ENCODE results near the gene NACA.
A peak's percentile ranks its signal among the peaks of the same experiment; 100 is the strongest.
"Not testable (repeated sequence)": the region's sequence is repeated elsewhere in the genome, so short reads cannot be mapped to it uniquely, and the experiment has no call there.

The NACA gene

GRCh38 chr12:56753566-56753965 is 28.5 kb upstream of the NACA start:
- H3K4me3 ChIP-seq (ENCODE audit: low read length), result no peak overlapping the region
- no peaks in the 10 kb centered on the region for H3K9me3 ChIP-seq (ENCODE audit: insufficient read depth, low read length)
- peaks cover 26% of the 10 kb centered on the region for H3K4me1 ChIP-seq (ENCODE audit: low read length)
- peaks cover 21% of the 10 kb centered on the region for H3K79me2 ChIP-seq (ENCODE audit: low read length)
- no peak overlapping the region for H3K27ac ChIP-seq (ENCODE audit: low read length)
- no peak overlapping the region for H3K9ac ChIP-seq (ENCODE audit: low read length)
- no peak overlapping the region for H2AFZ ChIP-seq (ENCODE audit: low read depth, low read length)
- no peaks in the 10 kb centered on the region for H3K27me3 ChIP-seq (ENCODE audit: low read depth, low read length)
- peaks cover 7% of the 10 kb centered on the region; the same call in 1 of the 2 replicates for H4K20me1 ChIP-seq (ENCODE audit: insufficient read depth, low read length)
- peaks cover 3% of the 10 kb centered on the region for H3K36me3 ChIP-seq (replicated peaks; ENCODE audit: low read depth, low read length)
- TF ChIP-seq EZH2phosphoT487 (IDR thresholded peaks at IDR 0.05; ENCODE audit: low read depth) (no peak), CTCF (IDR thresholded peaks at IDR 0.05; ENCODE audit: low read depth, low read length) (no peak)
- no peak overlapping the region for H3K4me2 ChIP-seq (ENCODE audit: low read length)

GRCh38 chr12:56751712-56752598 is 26.9 kb upstream of the NACA start, which contains the start of gene PRIM1:
PRIM1 (minus strand) TSS chr12:56752323; CDS start chr12:56752298, 25 bp downstream.
- peaks cover 27% of the 10 kb centered on the region for H3K4me1 ChIP-seq (ENCODE audit: low read length)
- no peaks in the 10 kb centered on the region for H3K27me3 ChIP-seq (ENCODE audit: low read depth, low read length)
- H3K9ac ChIP-seq (ENCODE audit: low read length), result peak within 1 kb of the TSS; percentile 97
- peak within 1 kb of the TSS; percentile 79 for H2AFZ ChIP-seq (ENCODE audit: low read depth, low read length)
- peaks cover 7% of the 10 kb centered on the region; the same call in 1 of the 2 replicates for H4K20me1 ChIP-seq (ENCODE audit: insufficient read depth, low read length)
- peak within 1 kb of the TSS; percentile 75 for H3K4me2 ChIP-seq (ENCODE audit: low read length)
- H3K36me3 ChIP-seq (replicated peaks; ENCODE audit: low read depth, low read length), result peaks cover 11% of the 10 kb centered on the region
- H3K4me3 ChIP-seq (ENCODE audit: low read length), result peak within 1 kb of the TSS; percentile 93
- peak within 1 kb of the TSS; percentile 92 for H3K27ac ChIP-seq (ENCODE audit: low read length)
- peaks cover 22% of the 10 kb centered on the region for H3K79me2 ChIP-seq (ENCODE audit: low read length)
- TF ChIP-seq EZH2phosphoT487 (IDR thresholded peaks at IDR 0.05; ENCODE audit: low read depth), result no peak
- TF ChIP-seq CTCF (IDR thresholded peaks at IDR 0.05; ENCODE audit: low read depth, low read length), result no peak
- H3K9me3 ChIP-seq (ENCODE audit: insufficient read depth, low read length), result no peaks in the 10 kb centered on the region

GRCh38 chr12:56750596-56750995 is 25.5 kb upstream of the NACA start:
- Histone ChIP-seq H3K9ac (ENCODE audit: low read length) (peak overlapping the region; percentile 97; the same call in 1 of the 2 replicates), H3K4me1 (ENCODE audit: low read length) (peaks cover 27% of the 10 kb centered on the region), H3K4me3 (ENCODE audit: low read length) (peak overlapping the region; percentile 93), H3K27ac (ENCODE audit: low read length) (peak overlapping the region; percentile 92; the same call in 1 of the 2 replicates), H3K4me2 (ENCODE audit: low read length) (peak overlapping the region; percentile 75), H3K36me3 (replicated peaks; ENCODE audit: low read depth, low read length) (peaks cover 16% of the 10 kb centered on the region), H3K79me2 (ENCODE audit: low read length) (peaks cover 25% of the 10 kb centered on the region)
- not testable (repeated sequence) for H3K9me3 ChIP-seq (ENCODE audit: insufficient read depth, low read length); H3K27me3 ChIP-seq (ENCODE audit: low read depth, low read length); H2AFZ ChIP-seq (ENCODE audit: low read depth, low read length); H4K20me1 ChIP-seq (ENCODE audit: insufficient read depth, low read length)

- H4K20me1 ChIP-seq (ENCODE audit: insufficient read depth, low read length), result peaks cover 7% of the 10 kb centered on the region; the same call in 1 of the 2 replicates
- no peaks in the 10 kb centered on the region for H3K27me3 ChIP-seq (ENCODE audit: low read depth, low read length)
- peaks cover 18% of the 10 kb centered on the region for H3K36me3 ChIP-seq (replicated peaks; ENCODE audit: low read depth, low read length)
- H3K27ac ChIP-seq (ENCODE audit: low read length), result peak overlapping the region; percentile 81
- peaks cover 25% of the 10 kb centered on the region for H3K79me2 ChIP-seq (ENCODE audit: low read length)
- peaks cover 27% of the 10 kb centered on the region for H3K4me1 ChIP-seq (ENCODE audit: low read length)
- H2AFZ ChIP-seq (ENCODE audit: low read depth, low read length), result no peak overlapping the region
- peak overlapping the region; percentile 45; the same call in 1 of the 2 replicates for H3K9ac ChIP-seq (ENCODE audit: low read length)
- no peak for TF ChIP-seq CTCF (IDR thresholded peaks at IDR 0.05; ENCODE audit: low read depth, low read length)
- TF ChIP-seq EZH2phosphoT487 (IDR thresholded peaks at IDR 0.05; ENCODE audit: low read depth), result no peak
- no peaks in the 10 kb centered on the region for H3K9me3 ChIP-seq (ENCODE audit: insufficient read depth, low read length)
- peak overlapping the region; percentile 63 for H3K4me2 ChIP-seq (ENCODE audit: low read length)
- peak overlapping the region; percentile 49; the same call in 1 of the 2 replicates for H3K4me3 ChIP-seq (ENCODE audit: low read length)
Observed at GRCh38 chr12:56749853-56750252, 24.8 kb upstream of the NACA start.

Data from OCI-LY3 (cell line).